Measurements from ENCODE around the gene ABCB9.

GRCh38 chr12:122927756-122928403 lies 38.4 kb downstream of the ABCB9 start:
- TF ChIP-seq CTCF (IDR thresholded peaks at IDR 0.05): no peak
- no peak for TF ChIP-seq POLR2AphosphoS5 (IDR thresholded peaks at IDR 0.05)
- TF ChIP-seq POLR2A (IDR thresholded peaks at IDR 0.05): no peak

Data from gastroesophageal sphincter (tissue), 3 donors.